Measurements from ENCODE around the gene STK39.

GRCh38 chr2:168183308-168183997 lies 63.9 kb downstream of the STK39 start:
- TF ChIP-seq CTCF (IDR thresholded peaks at IDR 0.05) (no peak), EP300 (IDR thresholded peaks at IDR 0.05) (no peak), POLR2AphosphoS5 (IDR thresholded peaks at IDR 0.05) (no peak)
